Smooth muscle cell (in vitro differentiated cells): Measurements from ENCODE around the gene USP1. TPM values are rescaled to one million over a fixed set of nuclear protein-coding genes. Genes with fewer than 3 reads are reported as not detected.

Experiments
- DNase-seq: peaks from one replicate; lab custom pipeline; 2025; ENCODE audit not compliant: unreplicated experiment; lab: John Stamatoyannopoulos, UW
- H2AFZ ChIP-seq: fragments of 200-600 bp; sonication (generic); 2 replicates; pipeline ENCODE4 v1.6.0; 2016; ENCODE audit warnings: antibody characterized with exemption, low read depth, mild to moderate bottlenecking
- H3F3A ChIP-seq: fragments of 200-600 bp; sonication (generic); 2 replicates; pipeline ENCODE4 v1.6.0; 2017; ENCODE audit warnings: antibody characterized with exemption, low read depth
- H3K27ac ChIP-seq: fragments of 200-600 bp; sonication (generic); 2 replicates; pipeline ENCODE4 v1.5.1; 2016; ENCODE audit warnings: low read depth, mild to moderate bottlenecking
- H3K27me3 ChIP-seq: fragments of 200-600 bp; sonication (generic); 2 replicates; pipeline ENCODE4 v1.6.1; 2016; ENCODE audit warnings: low read depth, mild to moderate bottlenecking
- H3K36me3 ChIP-seq: fragments of 200-600 bp; sonication (generic); 2 replicates; pipeline ENCODE4 v1.5.1; 2016; ENCODE audit warnings: low read depth
- H3K4me1 ChIP-seq: fragments of 200-600 bp; sonication (generic); 2 replicates; pipeline ENCODE4 v1.5.1; 2016; ENCODE audit warnings: low read depth
- H3K4me2 ChIP-seq: fragments of 200-600 bp; sonication (generic); 2 replicates; pipeline ENCODE4 v1.6.0; 2016; ENCODE audit warnings: mild to moderate bottlenecking
- H3K4me3 ChIP-seq: fragments of 200-600 bp; sonication (generic); 2 replicates; pipeline ENCODE4 v1.5.1; 2016; ENCODE audit warnings: mild to moderate bottlenecking
- H3K79me2 ChIP-seq: fragments of 200-600 bp; sonication (generic); 2 replicates; pipeline ENCODE4 v1.6.0; 2016; ENCODE audit warnings: low read depth, mild to moderate bottlenecking
- H3K9ac ChIP-seq: fragments of 200-600 bp; sonication (generic); 2 replicates; pipeline ENCODE4 v1.6.0; 2016; ENCODE audit warnings: low read depth
- H3K9me3 ChIP-seq: fragments of 200-600 bp; sonication (generic); replicated peaks from 2 replicates; pipeline ENCODE4 v1.5.1; 2016; ENCODE audit warnings: low read depth
- H4K20me1 ChIP-seq: fragments of 200-600 bp; sonication (generic); 2 replicates; pipeline ENCODE4 v1.6.0; 2016; ENCODE audit warnings: low read depth
- WGBS: methylation state at CpG from one replicate; pipeline ENCODE4 v1.1.7; 2016; ENCODE audit warnings: low lambda C conversion rate; 5-methylcytosine and 5-hydroxymethylcytosine counted together
- polyA plus RNA-seq: library from polyadenylated mRNA; unstranded; fragments of >200 nt; fragmentation: Nextera tagmentation; extraction: Ambion mirVana; gene quantifications from 2 replicates; pipeline ENCODE4 v1.2.1, GENCODE V29; 2016
- total RNA-seq: library from RNA; depleted of rRNA; stranded (reverse); fragments of >200 nt; gene quantifications from 2 replicates; pipeline ENCODE4 v1.2.3, GENCODE V29; 2014
- TF ChIP-seq, protein P1 (sequence below): fragments of 200-600 bp; sonication (generic); IDR thresholded peaks from 2 replicates; pipeline ENCODE4 v1.5.1; 2017; ENCODE audit warnings: borderline replicate concordance, mild to moderate bottlenecking, antibody characterized with exemption; ENCODE audit not compliant: insufficient read depth, poor library complexity, severe bottlenecking

Gene USP1
- total and polyA plus RNA-seq, 2 experiments from 2014 or later: 11.9 to 22.1 TPM

DNA sequence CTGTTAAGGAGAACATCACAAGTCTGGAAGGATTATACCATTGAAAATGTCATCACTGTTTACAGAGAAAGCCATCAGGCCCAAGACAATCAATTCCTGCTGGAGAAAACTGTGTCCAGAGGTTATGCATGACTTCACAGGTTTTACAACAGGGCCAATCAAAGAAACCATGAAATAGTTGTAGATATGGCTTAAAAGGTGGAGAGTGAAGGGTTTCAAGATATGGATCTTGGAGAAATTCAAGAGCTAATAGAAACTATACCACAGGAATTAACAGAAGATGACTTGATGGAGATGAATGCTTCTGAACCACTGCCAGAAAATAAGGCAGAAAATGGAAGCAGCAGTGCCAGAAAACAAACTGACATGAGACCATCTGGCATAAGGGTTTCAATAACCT lies 30.2 kb downstream of the USP1 start:
- H3F3A ChIP-seq: no peaks in the 10 kb centered on the region
- no peaks in the 10 kb centered on the region for H3K9me3 ChIP-seq
- TF ChIP-seq, protein P1, sequence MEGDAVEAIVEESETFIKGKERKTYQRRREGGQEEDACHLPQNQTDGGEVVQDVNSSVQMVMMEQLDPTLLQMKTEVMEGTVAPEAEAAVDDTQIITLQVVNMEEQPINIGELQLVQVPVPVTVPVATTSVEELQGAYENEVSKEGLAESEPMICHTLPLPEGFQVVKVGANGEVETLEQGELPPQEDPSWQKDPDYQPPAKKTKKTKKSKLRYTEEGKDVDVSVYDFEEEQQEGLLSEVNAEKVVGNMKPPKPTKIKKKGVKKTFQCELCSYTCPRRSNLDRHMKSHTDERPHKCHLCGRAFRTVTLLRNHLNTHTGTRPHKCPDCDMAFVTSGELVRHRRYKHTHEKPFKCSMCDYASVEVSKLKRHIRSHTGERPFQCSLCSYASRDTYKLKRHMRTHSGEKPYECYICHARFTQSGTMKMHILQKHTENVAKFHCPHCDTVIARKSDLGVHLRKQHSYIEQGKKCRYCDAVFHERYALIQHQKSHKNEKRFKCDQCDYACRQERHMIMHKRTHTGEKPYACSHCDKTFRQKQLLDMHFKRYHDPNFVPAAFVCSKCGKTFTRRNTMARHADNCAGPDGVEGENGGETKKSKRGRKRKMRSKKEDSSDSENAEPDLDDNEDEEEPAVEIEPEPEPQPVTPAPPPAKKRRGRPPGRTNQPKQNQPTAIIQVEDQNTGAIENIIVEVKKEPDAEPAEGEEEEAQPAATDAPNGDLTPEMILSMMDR: no peak
- H3K9ac ChIP-seq: no peak overlapping the region
- no peak for DNase-seq
- H3K27ac ChIP-seq: no peak overlapping the region
- no peaks in the 10 kb centered on the region for H3K4me1 ChIP-seq
- H3K4me2 ChIP-seq: no peak overlapping the region
- no peak overlapping the region for H3K4me3 ChIP-seq
- H3K36me3 ChIP-seq: peaks cover 12% of the 10 kb centered on the region
- H3K27me3 ChIP-seq: no peaks in the 10 kb centered on the region
- H2AFZ ChIP-seq: no peak overlapping the region
- no peaks in the 10 kb centered on the region for H3K79me2 ChIP-seq
- H4K20me1 ChIP-seq: no peaks in the 10 kb centered on the region

DNA sequence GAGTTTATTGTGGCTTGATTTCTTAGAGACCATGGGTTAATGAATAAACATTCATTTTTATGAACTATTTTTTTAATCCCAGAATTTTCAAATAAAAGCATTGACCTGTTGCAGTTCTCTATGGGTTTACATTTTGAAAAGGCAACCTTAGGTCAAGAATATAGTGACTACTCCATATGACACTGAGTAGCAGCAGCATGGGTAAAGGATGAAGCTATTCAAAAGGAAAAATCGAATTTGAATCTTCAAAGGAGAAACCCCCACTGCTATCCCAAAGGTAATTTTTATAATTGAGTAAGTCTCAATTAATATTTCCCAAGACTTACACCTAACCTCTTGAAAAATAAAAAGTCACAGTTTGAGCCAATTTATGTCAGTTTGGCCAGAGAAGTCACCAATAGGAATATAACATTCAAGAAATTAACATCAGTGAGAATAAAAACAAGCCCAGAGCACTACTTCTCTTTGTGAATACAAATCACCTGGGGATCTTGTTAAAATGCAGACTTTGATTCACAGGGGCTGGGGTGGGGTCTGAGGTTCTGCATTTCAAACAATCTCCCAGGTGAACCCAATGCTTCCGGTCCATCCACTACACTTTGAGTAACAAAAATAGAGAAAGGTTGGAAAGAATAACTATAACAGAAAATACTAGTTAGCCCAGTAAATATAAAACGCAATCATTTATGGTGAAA lies 39.8 kb downstream of the USP1 start:
- Histone ChIP-seq H3K4me3 (no peak overlapping the region), H3K9ac (no peak overlapping the region), H2AFZ (no peak overlapping the region), H3K9me3 (no peaks in the 10 kb centered on the region), H4K20me1 (no peaks in the 10 kb centered on the region), H3F3A (no peaks in the 10 kb centered on the region), H3K36me3 (peaks cover 20% of the 10 kb centered on the region), H3K4me2 (no peak overlapping the region), H3K27me3 (no peaks in the 10 kb centered on the region), H3K4me1 (no peaks in the 10 kb centered on the region), H3K79me2 (no peaks in the 10 kb centered on the region), H3K27ac (no peak overlapping the region)
- no peak for DNase-seq
- WGBS: 64% methylated on average over 3 of the region's 3 CpGs
- TF ChIP-seq, protein P1: no peak

DNA sequence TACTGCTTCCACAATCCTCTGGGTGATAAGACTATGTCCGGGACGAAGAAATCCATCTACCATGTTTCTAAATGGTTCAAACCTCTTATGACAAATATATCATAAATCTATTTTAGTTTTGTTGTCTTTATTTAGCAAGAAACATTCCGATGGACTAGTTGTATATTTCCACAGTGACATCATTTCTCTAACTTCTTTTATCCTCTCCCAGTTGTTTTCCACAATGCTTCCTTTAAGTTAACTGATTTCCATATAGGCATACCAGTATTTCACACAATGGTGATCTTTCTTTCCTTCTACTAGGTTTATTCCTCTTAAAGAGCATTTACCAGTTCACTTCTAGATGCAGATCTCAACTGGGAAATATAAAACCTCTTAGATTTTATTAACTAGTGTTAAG lies 44.8 kb downstream of the USP1 start:
- Histone ChIP-seq H3K27ac (no peak overlapping the region), H3K4me2 (no peak overlapping the region), H3K79me2 (no peaks in the 10 kb centered on the region), H4K20me1 (no peaks in the 10 kb centered on the region), H3K9ac (no peak overlapping the region), H3F3A (no peaks in the 10 kb centered on the region), H3K4me1 (no peaks in the 10 kb centered on the region), H3K4me3 (no peak overlapping the region), H3K9me3 (no peaks in the 10 kb centered on the region), H3K27me3 (no peaks in the 10 kb centered on the region), H3K36me3 (no peaks in the 10 kb centered on the region), H2AFZ (no peak overlapping the region)
- TF ChIP-seq, protein P1: no peak
- WGBS: 71% methylated on average over 3 of the region's 3 CpGs
- no peak for DNase-seq

DNA sequence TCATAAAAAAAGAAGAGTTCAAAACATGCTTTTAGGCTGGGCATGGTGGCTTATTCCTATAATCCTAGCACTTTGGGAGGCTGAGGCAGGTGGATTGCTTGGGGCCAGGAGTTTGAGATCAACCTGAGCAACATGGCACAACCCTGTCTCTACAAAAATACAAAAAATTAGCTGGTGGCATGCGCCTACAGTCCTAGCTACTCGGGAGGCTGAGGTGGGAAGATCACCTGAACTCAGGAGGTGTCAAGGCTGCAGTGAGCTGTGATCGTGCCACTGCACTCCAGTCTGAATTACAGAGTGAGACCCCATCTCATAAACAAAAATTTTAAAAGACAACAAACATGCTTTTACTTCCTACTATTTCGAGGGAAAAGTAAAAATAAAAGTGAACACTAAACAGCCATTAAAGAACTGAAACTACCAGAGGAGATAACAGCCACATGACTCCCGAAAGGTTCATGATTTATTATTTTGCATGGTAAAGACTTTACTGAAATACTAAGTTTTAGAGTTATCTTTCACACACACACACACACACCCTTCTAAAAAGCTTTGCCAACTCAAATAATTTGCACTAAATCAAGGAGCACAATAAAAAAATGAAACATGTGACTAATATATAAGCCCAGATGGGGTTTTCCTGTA lies 48.1 kb downstream of the USP1 start:
- no peak for DNase-seq
- Histone ChIP-seq H3K36me3 (peaks cover 4% of the 10 kb centered on the region), H3K79me2 (no peaks in the 10 kb centered on the region), H3K27ac (no peak overlapping the region), H3K4me1 (peaks cover 13% of the 10 kb centered on the region), H2AFZ (no peak overlapping the region), H3K9me3 (no peaks in the 10 kb centered on the region), H3F3A (no peaks in the 10 kb centered on the region), H3K4me3 (no peak overlapping the region), H4K20me1 (no peaks in the 10 kb centered on the region), H3K27me3 (no peaks in the 10 kb centered on the region), H3K4me2 (no peak overlapping the region), H3K9ac (no peak overlapping the region)
- TF ChIP-seq, protein P1: no peak
- WGBS: 85% methylated on average over 5 of the region's 5 CpGs
